Testis (tissue), 3 donors: ENCODE measurements around the gene RAP1GAP2. TPM values are rescaled to one million over a fixed set of nuclear protein-coding genes. Genes with fewer than 3 reads are reported as not detected.

Source experiments
- DNase-seq: peaks from one replicate; pipeline ENCODE4 v3.0.0-alpha.2; 2019
- H3K27ac ChIP-seq, 2 donors: fragments of 200-600 bp; sonication (generic); one replicate each; pipeline ENCODE4 v1.5.1; 2019
- H3K27me3 ChIP-seq: fragments of 200-600 bp; sonication (generic); one replicate; pipeline ENCODE4 v1.5.1; 2019
- H3K36me3 ChIP-seq: fragments of 200-600 bp; sonication (generic); one replicate; pipeline ENCODE4 v1.5.1; 2017; ENCODE audit warnings: low read depth; ENCODE audit errors: missing control alignments
- H3K4me1 ChIP-seq: fragments of 200-600 bp; sonication (generic); one replicate; pipeline ENCODE4 v1.5.1; 2019
- H3K4me3 ChIP-seq, 2 donors: fragments of 200-600 bp; sonication (generic); one replicate each; pipeline ENCODE4 v1.5.1; 2017 to 2019
- H3K9me3 ChIP-seq: fragments of 200-600 bp; sonication (generic); one replicate; pipeline ENCODE4 v1.5.1; 2017
- POLR2A ChIP-seq: fragments of 450-650 bp; IDR thresholded peaks from one replicate; pipeline ENCODE4 v1.6.1; 2017; ENCODE audit warnings: antibody characterized with exemption, mild to moderate bottlenecking, moderate library complexity
- WGBS, 2 donors: methylation state at CpG; one replicate each; pipeline ENCODE4 v1.1.5; 2018; 5-methylcytosine and 5-hydroxymethylcytosine counted together
- intact Hi-C: fragments of 100-400 bp; cut with DNase I; formaldehyde crosslinking; loops from one replicate; pipeline ENCODE4 v1.15.1; 2023; ENCODE audit warnings: low total_unique reads
- polyA plus RNA-seq: library from polyadenylated mRNA; stranded (reverse); fragments of 350-450 nt; fragmentation: Illumina TruSeq; extraction: RNeasy Lipid Tissue Mini Kit (QIAGEN cat#74804); gene quantifications from one replicate; pipeline ENCODE4 v1.2.3, GENCODE V29; 2014; ENCODE audit warnings: low read depth, low replicate concordance; ENCODE audit not compliant: insufficient read depth
- total RNA-seq, 2 donors: library from RNA; depleted of rRNA; stranded (reverse); fragments of >200 nt; gene quantifications; one replicate each; pipeline ENCODE4 v1.2.3, GENCODE V29; 2016
- TF ChIP-seq, protein P1 (sequence below), 3 experiments: fragments of 450-650 bp in 2 of 3; fragments of 200-600 bp in 1 of 3; sonication (generic) in 1 of 3; IDR thresholded peaks; one replicate each; pipeline ENCODE4 v1.5.1; 2016 to 2019; ENCODE audit warnings: antibody characterized with exemption in 3 of 3, mild to moderate bottlenecking in 2 of 3, moderate library complexity in 1 of 3

The RAP1GAP2 gene
- total and polyA plus RNA-seq, 3 donors from 2014 or later, result 10.4 to 21.7 (median 15.1) TPM

DNA sequence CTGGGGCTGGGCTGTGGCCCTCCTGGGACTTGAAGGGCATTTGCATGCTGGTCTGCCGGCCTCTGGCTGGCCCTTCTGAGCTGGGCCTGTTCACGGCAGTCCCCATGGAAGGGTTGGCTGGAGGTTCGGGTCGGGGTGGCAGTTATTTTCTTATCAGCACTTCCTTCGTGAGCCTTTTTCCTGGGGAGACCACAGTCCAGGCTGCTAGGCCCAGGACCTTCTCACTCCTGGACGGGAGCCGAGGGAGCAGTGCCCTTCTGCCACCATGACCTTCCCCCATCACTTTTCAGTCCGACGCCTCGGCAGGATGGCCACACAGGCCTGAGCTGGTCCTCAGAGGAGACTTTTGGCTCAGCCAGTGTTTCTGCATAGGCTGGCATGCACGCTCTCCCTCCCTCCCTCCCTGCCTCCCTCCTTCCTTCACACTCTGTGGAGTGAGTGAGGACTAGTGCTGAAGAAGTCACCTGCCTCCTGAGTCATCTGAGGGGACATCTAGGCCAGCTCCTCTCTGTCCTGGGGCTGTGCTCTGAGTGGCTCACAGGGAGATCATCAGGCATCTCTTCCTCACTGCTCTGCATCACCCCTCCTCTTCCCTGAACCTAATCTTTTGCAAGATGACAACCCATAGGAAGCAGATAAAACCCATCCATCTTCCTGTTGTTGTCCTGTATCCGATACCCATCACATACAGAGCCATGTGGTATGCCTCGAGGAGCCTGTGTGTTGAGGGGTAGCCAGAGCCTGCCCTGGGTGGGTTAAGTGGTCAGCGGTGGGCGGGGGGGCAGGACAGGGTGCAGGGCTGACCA is 109.7 kb downstream of the RAP1GAP2 start:
- no peak overlapping the region for H3K27ac ChIP-seq
- TF ChIP-seq, protein P1, sequence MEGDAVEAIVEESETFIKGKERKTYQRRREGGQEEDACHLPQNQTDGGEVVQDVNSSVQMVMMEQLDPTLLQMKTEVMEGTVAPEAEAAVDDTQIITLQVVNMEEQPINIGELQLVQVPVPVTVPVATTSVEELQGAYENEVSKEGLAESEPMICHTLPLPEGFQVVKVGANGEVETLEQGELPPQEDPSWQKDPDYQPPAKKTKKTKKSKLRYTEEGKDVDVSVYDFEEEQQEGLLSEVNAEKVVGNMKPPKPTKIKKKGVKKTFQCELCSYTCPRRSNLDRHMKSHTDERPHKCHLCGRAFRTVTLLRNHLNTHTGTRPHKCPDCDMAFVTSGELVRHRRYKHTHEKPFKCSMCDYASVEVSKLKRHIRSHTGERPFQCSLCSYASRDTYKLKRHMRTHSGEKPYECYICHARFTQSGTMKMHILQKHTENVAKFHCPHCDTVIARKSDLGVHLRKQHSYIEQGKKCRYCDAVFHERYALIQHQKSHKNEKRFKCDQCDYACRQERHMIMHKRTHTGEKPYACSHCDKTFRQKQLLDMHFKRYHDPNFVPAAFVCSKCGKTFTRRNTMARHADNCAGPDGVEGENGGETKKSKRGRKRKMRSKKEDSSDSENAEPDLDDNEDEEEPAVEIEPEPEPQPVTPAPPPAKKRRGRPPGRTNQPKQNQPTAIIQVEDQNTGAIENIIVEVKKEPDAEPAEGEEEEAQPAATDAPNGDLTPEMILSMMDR (IDR thresholded peaks at IDR 0.05), result no peak
- no peak for TF ChIP-seq POLR2A
- no peak overlapping the region for H3K4me3 ChIP-seq
- intact Hi-C loops, result no loop called here
- DNase-seq, result no peak
- no peaks in the 10 kb centered on the region for H3K9me3 ChIP-seq
- no peaks in the 10 kb centered on the region for H3K27me3 ChIP-seq
- no peaks in the 10 kb centered on the region for H3K4me1 ChIP-seq
- H3K36me3 ChIP-seq, result no peaks in the 10 kb centered on the region
- 86 to 87% methylated on average over 15 of the region's 15 CpGs for WGBS, 2 donors

DNA sequence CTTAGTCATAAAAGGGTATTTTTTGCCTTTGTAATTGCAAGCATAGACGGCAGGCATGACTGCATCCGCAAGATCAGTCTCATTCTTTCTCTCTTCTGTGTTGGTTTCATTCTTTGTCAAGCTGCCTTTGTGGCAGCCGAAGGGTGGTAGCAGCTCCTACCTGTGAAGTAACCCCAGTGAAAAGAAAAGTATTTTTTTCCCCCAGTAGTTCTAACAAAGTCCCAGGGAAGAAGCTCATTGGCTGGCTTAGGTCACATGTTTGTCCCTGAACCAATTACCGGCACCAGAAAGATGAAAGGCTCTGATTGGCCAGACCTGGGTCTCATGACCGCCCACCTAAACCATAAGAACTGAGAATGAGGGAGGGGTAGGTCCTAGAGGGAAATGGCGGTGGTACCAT is 110.7 kb downstream of the RAP1GAP2 start:
- WGBS, 2 donors, result 84 to 86% methylated on average over 6 of the region's 6 CpGs
- Histone ChIP-seq H3K36me3 (no peaks in the 10 kb centered on the region), H3K4me3 (no peak overlapping the region), H3K9me3 (no peaks in the 10 kb centered on the region), H3K27ac (no peak overlapping the region), H3K4me1 (no peaks in the 10 kb centered on the region), H3K27me3 (no peaks in the 10 kb centered on the region)
- TF ChIP-seq, protein P1 (IDR thresholded peaks at IDR 0.05), result no peak
- no peak for TF ChIP-seq POLR2A
- peak; percentile 58 for DNase-seq
- intact Hi-C loops, result no loop called here

DNA sequence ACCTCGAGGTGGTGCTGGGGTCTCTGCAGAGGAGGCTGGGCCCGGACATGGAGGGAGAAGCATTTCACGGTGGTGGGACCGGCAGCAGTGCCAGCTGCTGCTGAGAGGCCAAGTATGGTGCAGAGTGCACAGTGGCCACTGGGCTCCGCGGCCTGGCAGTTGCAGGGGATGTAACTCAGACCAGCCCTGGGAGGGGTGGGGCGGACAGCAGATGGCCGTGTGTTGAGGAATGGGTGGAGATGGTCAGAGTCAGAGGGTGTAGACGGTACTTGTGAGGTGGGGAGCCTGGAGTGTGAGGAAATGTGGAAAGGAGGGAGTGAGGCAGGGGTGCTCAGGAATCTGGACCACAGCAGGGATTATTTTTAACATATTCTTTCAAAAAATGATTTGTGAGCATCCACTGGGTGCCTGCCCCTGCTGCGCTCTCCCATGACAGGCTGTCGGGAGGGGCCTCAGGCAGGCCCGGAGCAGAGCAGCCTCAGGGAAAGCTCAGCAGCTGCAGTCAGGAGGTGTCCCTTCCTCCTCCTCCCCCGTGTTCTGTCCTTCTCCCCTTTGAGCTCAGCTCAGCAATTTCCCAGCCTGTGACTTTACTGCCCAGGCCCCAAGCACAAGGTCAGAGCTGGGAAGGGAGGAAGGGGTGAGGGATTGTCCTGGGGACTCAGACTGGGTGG is 113.1 kb downstream of the RAP1GAP2 start:
- TF ChIP-seq POLR2A, result no peak
- TF ChIP-seq, protein P1 (IDR thresholded peaks at IDR 0.05), result no peak
- Histone ChIP-seq H3K9me3 (no peaks in the 10 kb centered on the region), H3K27ac (no peak overlapping the region), H3K4me1 (no peaks in the 10 kb centered on the region), H3K27me3 (no peaks in the 10 kb centered on the region), H3K4me3 (no peak overlapping the region), H3K36me3 (no peaks in the 10 kb centered on the region)
- DNase-seq, result peak; percentile 23
- intact Hi-C loops, result no loop called here
- WGBS, 2 donors, result 54 to 60% methylated on average over 13 of the region's 13 CpGs

DNA sequence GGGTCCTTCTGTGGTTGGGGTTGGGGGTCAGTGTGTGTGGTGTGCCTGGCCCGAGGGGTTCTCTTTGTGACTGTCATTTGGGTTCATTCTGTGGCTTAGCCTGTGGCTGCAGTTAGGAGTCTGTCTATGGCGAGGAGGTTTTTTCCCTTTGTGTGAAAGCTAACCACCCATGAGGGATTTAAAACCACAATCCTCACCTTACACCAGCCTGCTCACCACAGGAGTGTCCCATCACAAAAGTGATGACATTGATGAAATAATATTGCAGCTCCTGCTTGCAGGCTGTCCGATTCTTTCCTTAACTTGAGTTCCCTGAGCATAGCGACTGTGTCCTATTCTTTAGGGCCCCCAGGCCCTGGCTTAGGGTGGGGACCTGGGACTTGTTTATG is 113.6 kb downstream of the RAP1GAP2 start:
- intact Hi-C loops, result no loop called here
- Histone ChIP-seq H3K27ac (no peak overlapping the region), H3K4me1 (no peaks in the 10 kb centered on the region), H3K36me3 (no peaks in the 10 kb centered on the region), H3K27me3 (no peaks in the 10 kb centered on the region), H3K4me3 (no peak overlapping the region), H3K9me3 (no peaks in the 10 kb centered on the region)
- no peak for DNase-seq
- no peak for TF ChIP-seq POLR2A
- TF ChIP-seq, protein P1 (IDR thresholded peaks at IDR 0.05), result no peak
- WGBS, 2 donors, result 77 to 84% methylated on average over 4 of the region's 4 CpGs
